Measurements from ENCODE around the gene FBXO5. TPM values are rescaled to one million over a fixed set of nuclear protein-coding genes. Genes with fewer than 3 reads are reported as not detected.
"Not testable (repeated sequence)": the region's sequence is repeated elsewhere in the genome, so short reads cannot be mapped to it uniquely, and the experiment has no call there.

The FBXO5 gene
- total RNA-seq (2014; rRNA removed; shearing (Covaris generic)): 75.3 and 103 TPM in 2 replicates

DNA sequence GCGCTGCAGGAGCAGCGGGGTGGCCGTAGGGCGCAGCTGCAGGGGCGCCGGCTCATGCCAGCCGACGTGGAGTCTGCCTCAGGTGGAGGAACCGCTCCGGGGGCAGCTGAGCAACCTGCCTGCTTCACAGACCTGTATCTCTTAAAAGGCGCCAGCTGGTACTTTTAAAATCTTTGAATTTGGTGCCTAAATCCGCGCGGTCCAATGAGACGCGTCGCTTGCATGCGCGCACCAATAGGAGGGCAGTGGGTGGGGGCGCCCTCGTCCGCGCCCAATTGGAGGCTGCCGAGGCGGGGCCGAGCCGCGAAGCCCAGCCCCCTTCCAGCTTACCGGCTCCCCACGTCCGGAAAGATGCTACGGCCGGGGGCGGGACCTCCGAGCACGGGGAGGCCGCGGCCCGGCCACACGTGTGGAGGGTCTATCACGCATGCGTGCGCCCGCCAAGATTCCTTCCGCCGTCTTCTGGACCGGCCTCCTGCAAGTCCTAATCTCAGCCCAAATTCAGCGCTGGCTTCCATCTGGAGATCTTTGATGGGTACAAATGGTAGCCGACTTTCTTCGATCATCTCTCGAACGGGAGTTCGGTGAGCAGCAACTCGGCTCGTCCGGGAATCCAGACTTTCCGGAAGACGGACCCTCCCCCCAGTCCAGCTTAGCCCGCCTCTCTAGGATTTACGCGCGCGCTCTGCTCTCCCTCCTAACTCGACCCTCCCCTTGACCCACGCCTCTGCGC, at the start of gene FBXO5:
Gene FBXO5 (minus strand): TSS at position 138 of the 733 bp plus-strand sequence. CDS start 82 bp downstream, at position 56.
- DNase-seq (ENCODE audit: low read depth): peak; percentile 98

GRCh38 chr6:153032255-153032882, 49.5 kb upstream of the FBXO5 start:
- DNase-seq (ENCODE audit: low read depth): peak; percentile 55

- DNase-seq (ENCODE audit: low read depth): peak; percentile 53
These were observed 48.6 kb upstream of the FBXO5 start for GRCh38 chr6:153031335-153031955.

DNA sequence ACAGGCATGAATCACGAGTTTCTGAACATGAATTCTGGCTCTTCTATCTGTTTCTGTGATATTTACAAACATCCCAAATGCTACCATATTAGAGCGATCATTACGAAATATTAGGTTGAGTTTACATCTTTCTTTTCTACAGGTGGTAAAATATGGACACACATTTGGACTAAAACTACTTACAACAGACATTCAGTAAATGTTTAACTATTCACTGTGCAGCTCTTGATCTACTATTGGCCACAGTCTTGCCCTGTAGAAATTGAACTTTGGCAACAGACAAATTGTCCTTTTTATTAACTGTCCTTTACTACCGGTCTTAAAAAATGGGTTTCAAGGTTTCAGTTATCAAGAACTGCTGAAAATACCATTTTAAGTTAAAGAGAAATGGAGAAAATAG, 46.1 kb upstream of the FBXO5 start:
- no peak for DNase-seq (ENCODE audit: low read depth)

GRCh38 chr6:153028286-153028685, 45.4 kb upstream of the FBXO5 start:
- DNase-seq (ENCODE audit: low read depth): no peak

GRCh38 chr6:153027480-153027879, 44.6 kb upstream of the FBXO5 start:
- no peak for DNase-seq (ENCODE audit: low read depth)

DNA sequence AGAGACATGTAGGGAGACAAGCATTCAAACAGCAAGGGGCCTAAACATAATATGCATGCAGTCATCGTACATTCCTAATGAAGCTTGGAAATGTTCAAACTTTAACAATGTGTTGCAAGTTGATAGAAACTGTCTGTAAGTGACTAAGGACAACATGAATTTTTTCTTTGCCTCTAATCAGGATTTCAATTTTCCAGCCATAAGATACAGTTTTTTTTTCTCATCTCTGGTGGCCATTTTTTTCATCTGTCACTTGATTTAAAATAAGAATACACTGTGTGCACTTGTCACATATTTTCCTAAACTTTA, 41.8 kb upstream of the FBXO5 start:
- DNase-seq (ENCODE audit: low read depth): no peak

DNA sequence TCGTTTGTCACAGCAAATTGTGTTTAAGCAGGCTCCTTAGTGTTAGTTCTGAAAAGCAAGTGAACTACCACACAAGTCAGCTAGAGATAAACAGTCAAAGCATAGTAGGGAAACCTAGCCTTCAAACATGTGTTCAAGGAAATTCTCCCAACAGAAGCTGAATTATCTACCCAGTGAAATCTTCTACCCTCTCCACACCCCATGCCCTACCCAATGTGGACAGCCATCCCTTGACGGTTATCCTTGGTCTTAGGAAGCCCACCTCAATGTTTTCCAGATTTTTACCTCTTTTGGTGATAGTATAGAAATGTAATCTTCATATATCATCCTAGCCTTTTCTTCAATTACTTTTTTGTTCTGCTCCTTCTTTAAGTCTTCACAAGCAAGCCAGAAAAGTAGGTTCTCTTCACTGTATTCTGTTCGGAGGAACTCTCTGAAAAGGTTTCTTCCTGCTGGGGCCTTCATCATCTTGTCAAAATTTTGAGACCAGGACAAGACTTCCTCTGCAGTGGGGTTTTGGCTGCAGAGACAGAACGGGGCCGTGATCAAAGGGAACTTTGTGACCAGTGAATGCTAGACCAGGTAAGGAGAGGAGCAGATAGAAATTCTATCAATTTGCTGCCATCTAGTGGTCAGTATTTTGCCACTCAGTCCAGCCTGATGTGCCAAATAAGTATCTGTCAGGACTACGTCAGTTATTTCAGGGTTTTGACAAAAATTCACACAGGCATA, 41.3 kb upstream of the FBXO5 start:
- peak; percentile 66 for DNase-seq (ENCODE audit: low read depth)

DNA sequence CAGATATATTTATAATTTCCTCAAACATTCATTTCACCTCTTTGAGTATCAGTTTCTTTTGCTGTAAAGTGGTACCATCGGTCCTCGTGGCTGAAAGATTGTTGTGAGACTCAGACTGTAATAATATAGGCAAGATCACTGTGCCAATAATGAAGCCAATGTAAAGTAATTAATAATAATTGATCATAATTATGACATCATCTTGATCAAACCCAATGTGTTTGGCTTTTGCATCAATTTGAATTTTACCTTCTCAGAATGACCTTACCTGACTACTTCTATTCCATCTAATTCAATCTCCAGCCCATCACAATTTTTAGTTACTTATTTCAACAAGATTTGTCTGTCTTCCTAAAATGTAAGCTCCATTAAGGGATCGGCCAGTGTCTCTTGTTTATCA, 35.5 kb upstream of the FBXO5 start:
- no peak for DNase-seq (ENCODE audit: low read depth)

DNA sequence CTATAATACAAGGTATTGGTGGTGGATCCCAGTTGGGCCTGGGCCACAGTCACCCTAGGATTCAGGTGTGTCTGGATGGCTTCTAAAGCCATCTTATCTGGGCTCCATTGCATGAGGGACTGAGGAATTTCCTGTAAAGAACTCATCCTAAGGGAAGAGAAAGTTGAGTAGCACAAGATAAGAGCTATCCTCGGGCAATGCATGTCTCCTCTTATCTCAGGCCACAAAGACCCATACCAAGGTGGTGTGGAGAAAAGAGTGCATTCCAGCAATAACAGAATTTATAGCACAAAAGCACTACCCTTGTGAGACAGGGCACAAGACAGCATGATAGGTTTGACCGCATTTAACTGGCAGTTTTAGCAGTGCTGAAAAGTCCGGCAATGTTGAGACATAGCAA, 34.0 kb upstream of the FBXO5 start:
- DNase-seq (ENCODE audit: low read depth): no peak

DNA sequence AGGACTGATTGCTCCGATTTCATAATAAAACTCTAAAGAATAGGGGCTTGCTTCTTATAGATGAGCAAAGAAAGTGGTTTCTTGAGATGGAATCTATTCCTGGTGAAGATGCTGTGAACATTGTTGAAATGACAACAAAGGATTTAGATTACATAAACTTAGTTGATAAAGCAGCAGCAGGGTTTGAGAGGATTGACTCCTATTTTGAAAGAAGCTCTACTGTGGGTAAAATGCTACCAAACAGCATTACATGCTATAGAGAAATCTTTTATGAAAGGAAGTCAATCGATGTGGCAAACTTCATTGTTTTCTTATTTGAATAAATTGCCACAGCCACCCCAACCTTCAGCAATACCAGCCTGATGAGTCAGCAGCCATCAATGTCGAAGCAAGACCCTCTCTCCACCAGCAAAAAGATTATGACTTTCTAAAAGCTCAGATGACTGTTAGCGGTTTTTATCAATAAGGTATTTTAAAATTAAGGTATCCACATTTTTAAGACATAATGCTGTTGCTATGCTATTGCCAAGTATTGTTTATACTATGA, 32.3 kb upstream of the FBXO5 start:
- DNase-seq (ENCODE audit: low read depth): peak; percentile 35

GRCh38 chr6:153013438-153013837, 30.6 kb upstream of the FBXO5 start:
- DNase-seq (ENCODE audit: low read depth): no peak

DNA sequence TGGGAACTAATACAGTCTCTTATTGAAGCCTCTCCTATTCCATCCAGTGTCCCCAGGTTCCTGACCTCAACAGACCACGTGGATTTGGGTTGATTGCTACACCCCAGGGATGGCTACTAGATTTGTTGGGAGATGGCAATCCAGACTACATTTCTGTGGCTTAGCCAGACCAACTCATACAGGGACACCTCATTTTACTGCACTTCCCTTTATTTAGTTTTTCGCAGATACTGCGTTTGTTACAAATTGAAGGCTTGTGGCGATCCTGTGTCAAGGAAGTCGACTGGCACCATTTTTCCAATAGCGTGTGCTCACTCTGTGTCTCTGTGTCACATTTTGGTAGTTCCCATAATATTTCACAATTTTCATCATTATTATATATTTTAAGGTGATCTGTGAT, 30.0 kb upstream of the FBXO5 start:
- DNase-seq (ENCODE audit: low read depth): no peak

DNA sequence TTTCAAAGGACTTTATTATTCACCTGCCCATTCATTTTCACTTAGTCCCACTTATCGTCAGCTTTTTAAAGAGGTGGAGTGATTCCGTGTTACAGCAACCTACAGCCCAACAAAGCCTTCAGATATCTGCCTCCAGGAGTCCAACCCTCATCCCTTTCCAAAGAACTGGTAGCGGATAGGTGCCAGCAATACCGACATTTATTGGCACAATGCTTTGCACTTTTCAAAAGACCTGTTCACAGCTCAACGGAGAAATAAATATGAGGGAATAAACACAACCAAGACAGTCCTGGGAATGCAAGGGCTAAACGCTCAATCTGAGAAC, 20.5 kb upstream of the FBXO5 start:
- DNase-seq (ENCODE audit: low read depth): no peak

GRCh38 chr6:153002613-153003365, 19.9 kb upstream of the FBXO5 start, which contains the start of gene MTRF1L:
TSS of gene MTRF1L (minus strand) at chr6:153002709. CDS start at chr6:153002685, 24 bp downstream.
- DNase-seq (ENCODE audit: low read depth): peak; percentile 99

GRCh38 chr6:153001767-153002612, 19.1 kb upstream of the FBXO5 start:
- peak; percentile 45 for DNase-seq (ENCODE audit: low read depth)

GRCh38 chr6:153000790-153001189, 17.9 kb upstream of the FBXO5 start:
- DNase-seq (ENCODE audit: low read depth): not testable (repeated sequence)

DNA sequence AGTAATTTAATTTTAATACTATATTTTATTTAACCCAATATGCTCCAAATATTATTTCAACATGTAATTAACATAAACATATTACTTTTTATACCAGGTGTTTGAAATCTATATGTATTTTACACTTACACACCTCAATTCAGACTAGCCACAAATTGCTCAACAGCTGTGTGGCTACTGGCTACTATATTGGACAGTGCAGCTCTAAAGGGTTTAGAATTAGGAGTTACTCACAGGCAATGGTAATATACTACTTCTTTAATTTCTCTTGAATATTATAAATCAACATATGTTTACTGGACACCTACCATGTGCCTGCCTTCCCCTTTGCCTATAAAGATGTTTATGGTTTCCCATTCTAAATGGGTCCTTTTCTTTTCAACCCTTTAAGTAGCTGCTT, 17.4 kb upstream of the FBXO5 start:
- DNase-seq (ENCODE audit: low read depth): no peak

DNA sequence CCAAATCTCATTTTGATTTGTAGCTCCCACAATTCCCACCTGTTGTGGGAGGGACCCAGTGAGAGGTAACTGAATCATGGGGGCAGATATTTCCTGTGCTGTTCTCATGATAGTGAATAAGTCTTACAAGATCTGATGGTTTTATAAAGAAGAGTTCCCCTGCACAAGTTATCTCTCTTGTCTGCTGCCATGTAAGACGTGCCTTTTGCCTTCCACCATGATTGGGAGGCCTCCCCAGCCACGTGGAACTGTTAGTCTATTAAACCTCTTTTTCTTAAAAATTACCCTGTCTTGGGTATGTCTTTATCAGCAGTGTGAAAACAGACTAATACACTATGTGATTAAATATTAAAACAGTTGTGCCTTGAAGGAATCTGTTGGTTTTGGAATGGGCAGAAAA, 16.7 kb upstream of the FBXO5 start:
- DNase-seq (ENCODE audit: low read depth): not testable (repeated sequence)

DNA sequence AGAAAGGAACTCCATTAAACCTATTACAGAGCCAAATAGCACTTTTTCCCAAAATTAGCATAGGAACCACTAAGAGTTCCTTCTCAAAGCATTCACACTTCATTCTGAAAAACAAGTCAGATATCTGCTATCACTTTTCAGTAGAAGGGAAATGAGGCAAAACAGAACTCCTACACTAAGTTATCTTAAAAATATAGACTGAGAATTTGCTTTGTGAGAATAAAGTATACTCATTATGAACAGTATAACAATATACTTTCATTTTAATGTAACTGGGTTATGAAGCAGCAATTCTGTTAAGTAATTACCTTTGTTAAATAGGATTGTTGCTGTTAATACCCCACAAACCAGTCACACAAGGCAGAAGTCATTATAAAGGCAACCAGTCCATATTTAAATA, 11.0 kb upstream of the FBXO5 start:
- no peak for DNase-seq (ENCODE audit: low read depth)

DNA sequence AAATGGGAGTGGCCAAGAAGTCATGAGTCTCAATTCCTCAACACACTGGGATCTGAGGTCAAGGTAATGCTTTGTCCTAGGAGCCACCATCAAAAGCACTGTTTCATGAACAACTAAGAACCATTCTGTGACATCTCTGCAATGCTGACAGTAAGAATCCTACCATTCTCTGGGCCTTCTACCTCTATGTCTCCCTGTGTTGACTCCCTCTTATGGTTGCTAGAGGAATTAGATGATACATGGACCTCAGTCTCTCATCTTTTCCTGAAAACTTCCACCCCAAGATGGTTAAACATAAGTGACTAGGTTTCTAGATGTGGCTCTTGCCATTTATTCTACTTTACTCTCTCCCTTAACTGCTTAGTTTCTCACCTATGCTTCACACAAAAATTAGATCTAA, 10.6 kb upstream of the FBXO5 start:
- DNase-seq (ENCODE audit: low read depth): no peak

Measured in M059J (cell line).